GM18526 (cell line): Measurements from ENCODE around the gene PRKCA.

Experiments
- POLR2A ChIP-seq: IDR thresholded peaks from 3 replicates; pipeline ENCODE4 v1.6.1; 2011; ENCODE audit not compliant: insufficient read length; ENCODE audit errors: extremely low read depth

PRKCA gene

DNA sequence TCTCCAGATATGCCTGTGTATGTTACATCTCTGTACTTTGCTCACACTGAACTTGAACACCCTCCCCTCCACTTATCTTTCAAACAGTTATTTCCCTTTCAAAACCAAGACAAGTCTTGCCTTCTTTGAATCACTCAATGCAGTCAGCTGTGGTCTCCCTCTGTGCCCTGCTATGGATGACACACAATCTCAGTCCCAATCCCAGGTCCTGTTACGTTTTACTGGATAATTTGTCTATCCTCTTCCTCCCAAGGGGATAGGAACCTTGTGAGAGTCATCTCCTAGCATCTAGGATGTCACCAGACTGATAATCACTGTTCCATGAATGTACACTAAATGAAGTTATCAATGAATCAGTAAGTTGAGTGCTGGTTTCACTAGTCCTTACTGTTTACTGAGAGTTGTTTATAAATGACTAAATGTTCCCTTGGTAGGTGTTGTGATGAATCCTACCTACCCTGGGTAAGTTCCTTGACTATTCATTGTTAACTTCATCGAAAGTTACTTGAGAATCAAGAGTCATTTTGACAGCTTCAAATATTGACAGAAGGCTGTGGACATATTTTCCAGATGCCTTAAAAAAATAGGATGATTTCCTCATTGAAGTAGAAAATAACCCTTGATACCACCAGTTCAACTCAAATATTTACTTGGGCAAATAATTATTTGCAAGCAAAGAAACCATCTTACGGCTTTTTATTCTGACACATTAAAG lies 244.9 kb downstream of the PRKCA start:
- no peak for TF ChIP-seq POLR2A

DNA sequence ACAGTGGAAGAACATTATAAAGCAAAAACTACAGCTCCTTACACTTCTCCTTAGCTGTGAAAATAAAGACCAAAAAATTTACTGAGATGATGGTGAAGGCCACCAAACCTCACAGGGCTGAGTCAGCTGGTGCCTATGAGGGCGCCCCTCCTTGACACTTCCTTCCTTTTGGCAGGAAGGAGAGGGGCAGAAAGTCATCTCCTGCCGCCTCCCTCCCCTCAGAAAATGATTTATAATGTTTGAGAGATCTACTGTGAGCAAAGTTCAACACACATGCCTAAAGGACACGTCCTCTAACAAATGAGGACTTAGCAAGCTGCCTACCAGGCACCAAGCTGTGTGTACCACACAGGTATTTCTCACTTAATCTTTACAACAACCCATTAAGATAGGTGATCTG lies 245.7 kb downstream of the PRKCA start:
- no peak for TF ChIP-seq POLR2A

DNA sequence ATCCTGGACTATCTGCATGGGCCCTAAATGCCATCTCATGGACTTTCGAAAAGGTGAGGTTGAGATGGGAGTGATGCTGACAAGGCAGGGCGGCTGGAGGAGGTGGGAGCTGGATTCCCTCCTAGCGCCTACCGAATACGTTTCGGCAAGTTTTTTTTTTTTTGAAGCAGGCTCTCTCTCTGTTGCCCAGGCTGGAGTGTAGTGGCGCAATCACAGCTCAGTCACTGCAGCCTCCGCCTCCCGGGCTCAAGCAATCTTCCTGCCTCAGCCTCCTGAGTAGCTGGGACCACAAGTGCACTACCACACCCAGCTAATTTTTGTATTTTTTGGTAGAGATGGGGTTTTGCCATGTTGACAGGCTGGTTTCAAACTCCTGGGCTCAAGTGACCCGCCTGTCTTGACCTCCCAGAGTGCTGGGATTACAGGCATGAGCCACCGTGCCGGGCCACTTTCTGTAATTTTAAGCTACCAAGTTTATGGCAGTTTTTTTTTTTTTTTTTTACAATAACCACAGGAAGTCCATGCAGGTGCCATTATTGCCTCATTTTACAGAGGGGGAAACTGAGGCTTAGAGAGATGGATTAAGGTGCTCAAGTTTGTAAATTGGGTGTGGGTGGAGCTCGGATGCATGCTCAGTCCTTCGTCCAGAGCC lies 246.4 kb downstream of the PRKCA start:
- no peak for TF ChIP-seq POLR2A

DNA sequence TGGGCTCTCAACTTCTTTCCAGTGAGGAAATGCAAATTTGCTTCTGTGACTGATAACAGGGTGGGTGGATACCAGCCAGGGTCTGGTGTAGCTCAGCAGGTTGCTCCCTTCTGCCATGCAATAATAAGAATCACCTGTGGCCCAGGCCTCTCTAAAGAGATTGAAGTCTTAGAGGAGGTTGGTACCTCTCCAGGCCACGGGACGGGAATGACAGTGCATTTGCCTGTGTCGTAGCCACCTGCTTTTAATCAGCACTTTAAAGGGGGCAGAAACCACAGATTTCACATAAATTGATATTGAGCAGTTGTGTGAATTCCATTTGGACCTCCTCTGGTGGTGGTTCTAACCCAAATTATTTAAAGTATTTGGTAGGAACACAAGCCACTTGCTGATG lies 246.9 kb downstream of the PRKCA start:
- TF ChIP-seq POLR2A, result no peak

DNA sequence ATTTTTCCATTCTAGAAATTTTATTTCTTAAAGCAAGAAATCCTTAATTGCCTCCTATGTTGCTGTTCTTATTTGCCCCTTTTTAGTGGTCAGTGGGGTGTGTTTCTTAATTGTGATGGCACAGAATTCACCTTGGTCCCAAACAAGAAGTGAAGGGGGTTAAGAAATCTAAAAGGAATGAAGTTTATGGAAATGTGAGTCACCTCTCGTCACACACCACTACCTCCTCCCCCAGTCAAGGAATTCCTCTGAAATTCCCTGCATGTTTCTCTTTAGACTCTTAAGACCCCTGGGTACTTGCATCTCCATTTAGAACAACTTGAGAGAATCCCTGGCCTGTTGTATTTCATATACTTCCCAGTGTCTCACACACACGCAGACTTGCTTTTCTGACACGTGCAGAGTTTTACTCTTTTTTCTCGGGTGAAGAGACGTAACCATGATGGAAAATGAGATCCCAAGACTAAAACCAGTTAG lies 247.4 kb downstream of the PRKCA start:
- no peak for TF ChIP-seq POLR2A

DNA sequence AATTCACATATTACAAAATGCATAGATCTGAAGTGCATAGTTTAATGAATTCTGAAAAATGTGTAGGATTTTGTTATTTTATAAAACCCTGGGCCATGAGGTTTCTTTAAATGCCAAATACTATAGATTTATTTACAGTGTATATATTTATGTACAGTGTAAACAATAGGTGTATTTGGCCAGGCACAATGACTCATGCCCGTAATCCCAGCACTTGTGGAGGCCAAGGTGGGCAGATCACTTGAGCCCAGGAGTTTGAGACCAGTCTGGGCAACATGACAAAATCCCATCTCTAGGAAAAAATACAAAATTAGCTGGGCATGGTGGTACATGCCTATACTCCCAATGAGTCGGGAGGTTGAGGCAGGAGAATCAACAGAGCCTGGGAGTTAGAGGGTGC lies 249.4 kb downstream of the PRKCA start:
- TF ChIP-seq POLR2A, result no peak

DNA sequence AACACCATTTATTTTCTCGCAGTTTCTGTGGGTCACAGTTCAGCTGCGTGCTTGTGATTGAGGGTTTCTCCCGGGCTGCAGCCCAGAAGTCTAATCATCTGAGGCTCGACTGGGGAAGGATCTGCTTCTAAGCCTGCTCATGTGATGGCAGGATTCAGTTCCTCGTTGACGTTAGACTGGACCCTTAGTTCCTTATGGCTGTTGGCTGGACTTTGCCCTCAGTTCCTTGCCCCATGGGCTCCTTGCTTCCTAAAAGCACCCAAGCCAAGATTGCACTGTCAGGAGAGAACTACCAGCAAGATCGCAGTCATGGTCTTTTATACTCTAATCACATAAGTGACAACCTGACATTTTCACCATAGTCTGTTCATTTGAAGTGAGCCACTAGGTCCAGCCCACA lies 250.0 kb downstream of the PRKCA start:
- no peak for TF ChIP-seq POLR2A

DNA sequence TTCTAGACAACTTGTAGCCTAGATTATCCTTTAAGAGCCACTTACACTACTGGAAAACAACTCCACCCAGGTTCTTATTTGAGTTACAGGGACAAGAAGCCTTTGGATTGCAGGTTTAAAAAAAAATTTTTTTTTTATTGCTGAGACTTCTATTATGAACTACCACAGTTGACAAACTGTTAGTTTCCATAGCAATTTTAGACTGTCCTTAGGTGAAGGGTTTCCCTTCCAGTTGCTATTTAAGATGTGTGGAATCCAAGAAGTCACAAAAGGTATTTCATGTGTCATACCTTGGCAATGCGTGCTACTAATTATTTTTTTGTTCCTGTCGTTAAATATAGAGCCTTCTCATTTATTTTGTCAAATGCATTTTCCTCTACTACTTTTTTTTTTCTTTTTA lies 253.2 kb downstream of the PRKCA start:
- no peak for TF ChIP-seq POLR2A

DNA sequence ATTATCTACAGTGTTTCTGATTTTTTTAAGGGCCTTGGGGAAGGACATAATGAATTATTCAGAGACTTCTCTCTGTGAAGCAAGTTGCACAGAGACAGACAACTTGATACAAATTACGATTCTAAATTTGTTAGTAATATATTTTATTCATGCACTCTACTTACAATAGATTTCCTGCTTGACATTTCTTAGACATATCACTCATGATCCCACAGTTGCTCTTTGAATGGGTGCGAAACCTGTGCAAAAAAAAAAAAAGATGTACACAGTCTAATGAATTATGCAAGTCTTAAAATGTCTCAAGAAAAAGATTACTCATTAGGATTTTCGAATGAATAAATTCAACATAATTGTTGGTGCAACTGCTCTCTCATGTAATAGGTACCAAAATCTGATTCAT lies 254.8 kb downstream of the PRKCA start:
- no peak for TF ChIP-seq POLR2A

DNA sequence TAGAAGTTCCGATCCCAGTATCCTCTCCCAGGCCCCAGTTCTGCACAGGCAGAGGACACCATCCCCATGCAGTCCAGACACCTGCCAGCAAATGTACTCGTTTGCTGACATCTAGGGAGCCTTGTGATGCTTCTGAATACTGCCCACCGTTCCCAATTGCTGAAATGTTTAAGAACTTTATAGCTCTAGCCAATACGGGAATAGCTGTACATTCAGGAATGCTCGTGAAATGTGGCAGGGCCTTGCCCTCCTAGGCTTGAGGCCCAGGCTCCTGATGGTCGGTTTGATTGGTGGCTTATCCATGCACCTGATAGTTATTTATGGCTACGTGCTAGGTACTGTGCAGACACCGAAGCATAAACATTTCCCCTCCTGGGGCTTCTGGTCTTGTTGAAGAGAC lies 255.5 kb downstream of the PRKCA start:
- TF ChIP-seq POLR2A, result no peak

DNA sequence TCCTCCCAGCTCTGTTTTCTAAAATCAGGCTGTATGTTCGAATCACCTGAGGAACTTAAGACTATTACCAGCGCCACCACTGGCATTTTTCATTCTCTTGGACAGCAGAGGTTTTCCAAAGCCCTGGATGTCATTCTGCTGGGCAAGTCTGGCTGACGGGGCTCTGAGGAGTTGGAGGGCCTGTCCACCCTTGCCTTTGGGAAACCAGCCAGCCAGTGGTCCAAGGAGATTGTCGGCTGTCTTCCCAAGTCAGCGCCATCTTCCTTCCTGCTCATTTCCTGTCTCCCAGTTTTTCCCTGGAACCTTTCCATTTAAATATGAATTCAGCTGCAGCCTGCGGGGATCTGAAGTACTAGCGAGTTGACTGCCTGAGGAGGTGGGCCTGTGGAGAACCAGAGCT lies 258.3 kb downstream of the PRKCA start:
- TF ChIP-seq POLR2A, result no peak

DNA sequence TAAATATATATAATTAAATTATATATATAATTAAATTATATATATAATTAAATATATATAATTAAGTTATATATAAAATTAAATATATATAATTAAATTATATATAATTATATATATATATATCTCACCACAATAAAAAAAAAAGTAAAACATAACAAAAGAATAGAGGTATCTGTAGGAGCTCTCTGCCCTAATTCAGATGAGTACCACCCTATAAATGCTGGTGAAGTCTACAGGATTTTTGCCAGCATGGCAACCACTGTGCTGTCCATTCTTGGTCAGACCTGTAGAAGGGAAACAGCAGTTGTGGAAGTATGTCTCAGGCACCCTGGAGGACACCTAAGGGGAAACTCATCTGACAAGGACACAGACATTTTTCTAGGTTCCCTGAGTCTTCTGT lies 259.7 kb downstream of the PRKCA start:
- TF ChIP-seq POLR2A, result no peak

DNA sequence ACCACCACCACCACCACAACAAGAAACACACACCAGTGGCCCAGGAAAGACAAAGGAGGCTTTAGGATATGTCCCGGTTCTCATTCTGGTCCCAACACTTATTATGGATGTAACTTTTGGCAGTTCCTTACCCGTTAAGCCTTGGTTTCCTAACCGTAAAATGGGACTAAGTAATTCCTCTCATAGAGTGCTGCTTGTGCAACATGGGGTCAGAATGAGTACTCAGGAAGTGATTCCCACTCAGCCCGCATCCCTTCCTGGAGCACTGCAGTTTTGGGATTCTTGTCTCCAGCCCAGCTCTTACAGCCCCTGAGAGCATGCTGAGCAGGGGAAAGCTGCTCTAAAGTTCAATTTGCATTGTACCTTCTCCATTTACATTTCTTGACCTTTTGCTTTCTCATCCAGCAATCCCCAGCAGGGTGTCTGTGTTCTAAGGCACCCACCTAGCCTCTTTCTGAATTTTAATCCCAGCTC lies 262.6 kb downstream of the PRKCA start:
- TF ChIP-seq POLR2A, result no peak

DNA sequence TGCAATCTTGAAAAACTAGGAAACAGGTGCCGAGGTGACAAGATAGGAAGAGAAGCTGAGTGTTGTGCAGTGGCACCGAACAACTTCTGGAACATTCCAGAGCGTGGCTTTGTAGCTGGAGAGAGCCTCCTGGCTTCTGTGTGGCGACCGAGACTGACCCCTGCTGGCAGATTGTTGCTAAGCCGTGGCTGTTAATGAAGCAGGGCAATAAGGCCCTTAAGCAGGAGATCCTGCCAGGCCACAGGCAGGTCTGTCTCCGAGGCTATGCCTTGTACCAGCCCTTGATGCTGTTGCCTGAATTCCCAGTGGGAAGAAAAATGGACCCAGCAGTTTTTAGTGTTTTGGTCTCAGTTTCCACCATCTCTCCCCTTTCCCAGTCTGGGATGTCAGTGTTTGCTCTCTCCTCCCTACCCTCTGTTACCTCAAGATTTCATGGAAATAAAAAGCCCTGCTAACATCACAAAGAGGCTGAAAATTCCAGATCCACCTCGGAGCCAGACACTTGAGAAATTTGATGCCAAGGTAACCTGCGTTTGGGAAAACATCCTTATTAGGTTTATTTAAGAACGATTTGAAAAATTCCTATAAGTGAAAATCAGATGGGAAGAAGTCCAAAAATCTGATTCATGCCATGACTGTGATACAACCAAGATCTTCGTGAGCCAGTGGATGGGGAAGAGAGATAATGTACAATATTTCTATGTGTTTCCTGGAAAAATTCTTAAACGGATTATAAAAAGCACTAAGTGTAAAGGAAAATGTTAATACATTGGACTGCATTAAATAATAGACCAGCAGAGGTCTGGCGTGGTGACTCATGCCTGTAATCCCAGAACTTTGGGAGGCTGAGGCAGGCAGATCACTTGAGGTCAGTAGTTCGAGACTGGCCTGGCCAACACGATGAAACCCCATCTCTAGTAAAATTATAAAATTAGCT lies 265.1 kb downstream of the PRKCA start:
- no peak for TF ChIP-seq POLR2A

DNA sequence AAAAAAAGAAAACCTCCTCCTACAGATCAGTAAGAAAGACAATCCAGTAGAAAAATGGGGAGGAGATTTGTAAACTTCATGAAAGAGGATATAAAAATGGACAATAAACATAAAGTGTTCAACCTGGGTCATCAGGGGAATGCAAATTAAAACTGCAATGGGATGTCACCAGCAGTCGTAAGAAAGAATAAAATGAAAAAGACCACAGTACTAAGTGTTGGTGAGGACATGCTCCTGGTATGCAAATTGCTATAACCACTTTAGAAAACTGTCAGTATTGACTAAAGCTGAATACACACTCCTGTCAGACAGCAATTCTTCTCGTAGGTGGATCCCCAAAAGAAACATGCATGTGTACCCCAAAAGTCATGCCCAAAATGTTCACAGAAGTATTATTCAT lies 267.2 kb downstream of the PRKCA start:
- TF ChIP-seq POLR2A, result no peak
